ENCODE measurements around the gene NEURL2. TPM values are rescaled to one million over a fixed set of nuclear protein-coding genes. Genes with fewer than 3 reads are reported as not detected.
A peak's percentile ranks its signal among the peaks of the same experiment; 100 is the strongest.

Gene NEURL2
- total RNA-seq, 4 donors from 2014 or later, result 4.2 to 11.5 (median 5.7) TPM

GRCh38 chr20:45842169-45842812, 48.7 kb downstream of the NEURL2 start:
- H3K4me3 ChIP-seq, result no peak overlapping the region
- peaks cover 81% of the 10 kb centered on the region for H3K36me3 ChIP-seq
- H3K4me1 ChIP-seq, result peaks cover 13% of the 10 kb centered on the region
- DNase-seq (ENCODE audit: low spot score in 2 of 2), result no peak
- no peaks in the 10 kb centered on the region for H3K9me3 ChIP-seq
- H3K27me3 ChIP-seq, result no peaks in the 10 kb centered on the region
- no peak for TF ChIP-seq POLR2AphosphoS5 (IDR thresholded peaks at IDR 0.05)
- TF ChIP-seq CTCF (IDR thresholded peaks at IDR 0.05), result no peak
- TF ChIP-seq EP300 (IDR thresholded peaks at IDR 0.05), result no peak
- no peak for TF ChIP-seq POLR2A (IDR thresholded peaks at IDR 0.05)
- 60% methylated on average over 5 of the region's 5 CpGs for WGBS
- peak overlapping the region; percentile 17 for H3K27ac ChIP-seq

GRCh38 chr20:45841407-45842129, 49.4 kb downstream of the NEURL2 start:
- 90% methylated on average over 10 of the region's 10 CpGs for WGBS

GRCh38 chr20:45840700-45841198, 50.3 kb downstream of the NEURL2 start:
- TF ChIP-seq CTCF (IDR thresholded peaks at IDR 0.05) (no peak), POLR2A (IDR thresholded peaks at IDR 0.05) (no peak), POLR2AphosphoS5 (IDR thresholded peaks at IDR 0.05) (no peak), EP300 (IDR thresholded peaks at IDR 0.05) (no peak)
- no peaks in the 10 kb centered on the region for H3K9me3 ChIP-seq
- no peaks in the 10 kb centered on the region for H3K27me3 ChIP-seq
- H3K27ac ChIP-seq, result no peak overlapping the region
- H3K36me3 ChIP-seq, result peaks cover 67% of the 10 kb centered on the region
- peaks cover 23% of the 10 kb centered on the region for H3K4me1 ChIP-seq
- WGBS, result 92% methylated on average over 11 of the region's 25 CpGs
- DNase-seq (ENCODE audit: low spot score in 2 of 2), result no peak
- H3K4me3 ChIP-seq, result no peak overlapping the region

More at GRCh38 chr20:45841407-45842129, 49.4 kb downstream of the NEURL2 start:
- peaks cover 19% of the 10 kb centered on the region for H3K4me1 ChIP-seq
- H3K27ac ChIP-seq, result peak overlapping the region; percentile 17
- TF ChIP-seq POLR2A (IDR thresholded peaks at IDR 0.05) (no peak), EP300 (IDR thresholded peaks at IDR 0.05) (no peak), POLR2AphosphoS5 (IDR thresholded peaks at IDR 0.05) (no peak), CTCF (IDR thresholded peaks at IDR 0.05) (no peak)
- peaks cover 74% of the 10 kb centered on the region for H3K36me3 ChIP-seq
- DNase-seq (ENCODE audit: low spot score in 2 of 2), result no peak
- no peaks in the 10 kb centered on the region for H3K27me3 ChIP-seq
- no peak overlapping the region for H3K4me3 ChIP-seq
- H3K9me3 ChIP-seq, result no peaks in the 10 kb centered on the region

Other genes starting within 250 kb of the NEURL2 start
- gene WFDC11, start 221.0 kb downstream of the NEURL2 start, total RNA-seq, result not detected
- not detected for gene WFDC13, start 189.2 kb downstream of the NEURL2 start, total RNA-seq
- gene WFDC10B, start 186.2 kb downstream of the NEURL2 start, total RNA-seq, result not detected
- not detected for gene SPINT4, start 168.9 kb downstream of the NEURL2 start, total RNA-seq
- gene WFDC3, start 99.3 kb downstream of the NEURL2 start, total RNA-seq, result 10 to 100 TPM in 2 of 4 donors, 1 to 10 TPM in 2; 1.2 to 34.8 (median 17.6) TPM
- 10 to 100 TPM; 18.7 to 59.6 (median 30.5) TPM for gene DNTTIP1, start 99.3 kb downstream of the NEURL2 start, total RNA-seq
- gene UBE2C, start 78.6 kb downstream of the NEURL2 start, total RNA-seq, result 10 to 100 TPM in 3 of 4 donors, 1 to 10 TPM in 1; 9.0 to 25.4 (median 20.7) TPM
- gene TNNC2, start 63.9 kb downstream of the NEURL2 start, total RNA-seq, result 1 to 10 TPM in 1 of 4 donors, under 1 TPM in 1, not detected in 2; 0.91 to 1.6 TPM
- gene SNX21, start 57.4 kb downstream of the NEURL2 start, total RNA-seq, result 100 to 1,000 TPM; 106 to 161 (median 143) TPM
- gene ACOT8, start 33.8 kb downstream of the NEURL2 start, total RNA-seq, result 10 to 100 TPM; 34.4 to 62.0 (median 44.3) TPM
- 1 to 10 TPM; 2.1 to 4.6 (median 3.6) TPM for gene ZSWIM3, start 33.6 kb downstream of the NEURL2 start, total RNA-seq
- 10 to 100 TPM in 3 of 4 donors, 1 to 10 TPM in 1; 9.7 to 18.4 (median 15.0) TPM for gene ZSWIM1, start 10.0 kb downstream of the NEURL2 start, total RNA-seq
- 10 to 100 TPM in 1 of 4 donors, 1 to 10 TPM in 2, not detected in 1; 1.9 to 12.9 (median 6.4) TPM for gene SPATA25, start 3.6 kb downstream of the NEURL2 start, total RNA-seq
- gene CTSA, start 127 bp upstream of the NEURL2 start, total RNA-seq, result 100 to 1,000 TPM in 3 of 4 donors, 10 to 100 TPM in 1; 95.5 to 133 (median 120) TPM
- 100 to 1,000 TPM in 1 of 4 donors, 10 to 100 TPM in 3; 49.2 to 138 (median 70.4) TPM for gene PLTP, start 20.9 kb upstream of the NEURL2 start, total RNA-seq
- 10 to 100 TPM; 37.2 to 70.3 (median 42.4) TPM for gene PCIF1, start 43.5 kb upstream of the NEURL2 start, total RNA-seq
- gene ZNF335, start 81.0 kb upstream of the NEURL2 start, total RNA-seq, result 10 to 100 TPM; 25.8 to 62.6 (median 35.1) TPM
- gene MMP9, start 117.7 kb upstream of the NEURL2 start, total RNA-seq, result 1 to 10 TPM in 2 of 4 donors, under 1 TPM in 2; 0.30 to 1.9 (median 0.96) TPM
- gene SLC12A5, start 138.0 kb upstream of the NEURL2 start, total RNA-seq, result under 1 TPM in 1 of 4 donors, not detected in 3; 0.40 TPM
- 10 to 100 TPM; 23.2 to 30.1 (median 25.2) TPM for gene NCOA5, start 198.8 kb upstream of the NEURL2 start, total RNA-seq
- gene CD40, start 227.1 kb upstream of the NEURL2 start, total RNA-seq, result 10 to 100 TPM; 12.9 to 30.6 (median 17.2) TPM

Data from suprapubic skin (tissue), 4 donors.